GM21447 (cell line): ENCODE measurements around the gene ZNF319.

Experiments
- ATAC-seq: cut with Tn5 transposase; IDR thresholded peaks from one replicate; pipeline ENCODE4 v1.9.1; 2021; ENCODE audit not compliant: unreplicated experiment

The ZNF319 gene

DNA sequence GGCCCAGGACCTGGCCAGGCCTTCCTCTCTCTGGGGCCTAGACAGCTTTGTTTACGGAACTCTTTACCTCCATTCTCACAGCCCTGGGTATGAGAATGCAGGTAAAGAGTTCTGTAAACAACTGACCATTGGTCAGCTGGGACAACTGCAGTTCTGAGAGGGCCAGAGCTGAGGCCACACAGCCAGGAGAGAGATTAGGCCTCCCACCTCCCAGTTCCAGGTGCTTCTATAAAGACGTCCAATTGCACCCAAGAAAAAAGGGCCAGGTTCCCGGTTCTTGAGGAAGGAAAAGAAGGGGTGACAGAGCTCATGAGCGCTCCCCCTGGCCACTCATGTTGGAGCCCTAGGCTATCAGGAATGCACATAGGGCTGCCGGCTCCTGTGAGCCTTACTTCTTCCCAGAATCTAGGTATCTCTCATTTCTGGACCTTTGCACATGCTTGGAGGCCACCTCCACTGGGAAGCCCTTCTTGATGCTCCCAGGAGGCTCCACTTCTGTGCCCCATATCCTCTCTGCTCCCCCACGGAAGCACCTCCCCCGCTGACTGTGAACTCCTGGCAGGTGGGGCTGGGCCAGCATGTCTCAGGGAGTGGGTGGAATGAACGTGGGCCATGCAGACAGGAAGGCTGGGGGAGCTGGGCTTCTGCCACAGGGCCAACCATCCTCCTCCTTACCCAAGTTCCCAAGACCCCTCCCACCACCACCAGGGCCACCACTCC is 42.6 kb downstream of the ZNF319 start:
- no peak for ATAC-seq

- no peak for ATAC-seq
These were observed 43.4 kb downstream of the ZNF319 start for GRCh38 chr16:57956924-57957672.

DNA sequence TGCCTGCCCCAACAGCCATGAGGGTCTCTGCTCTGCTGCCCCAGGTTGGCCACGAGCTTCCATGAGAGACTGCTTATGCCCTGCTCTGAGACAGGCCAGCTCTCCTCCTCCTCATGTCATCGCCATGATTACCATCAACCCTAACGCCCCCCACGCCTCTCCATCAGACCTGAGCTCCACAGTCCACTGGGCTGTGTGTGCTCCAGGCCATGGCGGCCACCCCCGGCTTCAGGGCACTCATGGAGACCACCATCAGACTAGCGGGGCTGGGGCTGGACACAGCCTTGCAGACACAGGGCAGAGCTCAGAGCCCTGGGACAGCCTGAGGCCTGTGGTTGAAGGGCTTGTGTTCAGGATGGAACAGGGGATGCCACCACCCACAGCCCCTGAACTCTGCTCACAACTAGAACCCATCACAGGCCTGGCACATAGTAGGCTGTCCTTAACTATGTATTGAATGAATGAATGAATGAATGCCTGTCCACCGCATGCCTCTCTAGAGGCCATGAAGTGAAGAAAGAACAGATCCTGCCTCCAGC is 44.1 kb downstream of the ZNF319 start:
- no peak for ATAC-seq

- no peak for ATAC-seq
These were observed 44.8 kb downstream of the ZNF319 start for GRCh38 chr16:57955572-57956188.

- ATAC-seq: no peak
These were observed 46.6 kb downstream of the ZNF319 start for GRCh38 chr16:57953857-57954256.

GRCh38 chr16:57952909-57953308 is 47.6 kb downstream of the ZNF319 start:
- no peak for ATAC-seq

DNA sequence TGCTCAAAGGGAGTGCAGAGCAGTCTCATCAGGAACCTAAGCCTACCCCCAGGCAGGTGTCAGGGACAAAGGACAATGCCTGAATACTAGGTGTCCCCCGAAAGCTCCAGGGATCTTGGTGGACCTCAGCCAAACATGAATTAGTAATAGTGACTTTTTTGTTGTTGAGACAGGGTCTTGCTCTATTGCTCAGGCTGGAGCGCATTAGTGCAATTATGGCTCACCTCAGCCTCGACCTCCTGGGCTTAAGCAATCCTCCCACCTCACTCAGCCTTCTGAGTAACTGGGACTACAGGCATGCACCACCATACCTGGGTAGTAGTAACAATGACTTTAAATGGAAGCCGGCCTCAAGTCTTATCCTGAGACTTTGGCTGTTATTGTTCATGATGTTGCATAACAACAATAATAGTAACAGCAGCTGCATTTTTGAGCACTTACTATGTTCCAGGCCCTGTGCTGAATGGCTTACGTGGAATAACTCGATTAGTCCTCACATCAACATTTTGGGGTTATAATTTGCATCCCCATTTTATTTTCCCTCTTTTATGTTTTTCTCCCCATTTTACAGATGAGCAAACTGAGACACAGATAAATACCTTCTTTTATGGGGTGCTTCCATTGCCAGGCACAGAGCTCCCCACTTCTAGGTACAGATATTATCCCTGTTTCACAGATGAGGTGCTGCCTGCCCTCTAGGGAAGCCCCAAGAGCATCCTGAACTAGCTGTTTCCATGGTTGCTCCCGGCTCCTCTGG is 49.1 kb downstream of the ZNF319 start:
- no peak for ATAC-seq

- ATAC-seq: no peak
These were observed 50.1 kb downstream of the ZNF319 start for GRCh38 chr16:57950382-57950781.

GRCh38 chr16:57949595-57950238 is 50.8 kb downstream of the ZNF319 start:
- no peak for ATAC-seq

DNA sequence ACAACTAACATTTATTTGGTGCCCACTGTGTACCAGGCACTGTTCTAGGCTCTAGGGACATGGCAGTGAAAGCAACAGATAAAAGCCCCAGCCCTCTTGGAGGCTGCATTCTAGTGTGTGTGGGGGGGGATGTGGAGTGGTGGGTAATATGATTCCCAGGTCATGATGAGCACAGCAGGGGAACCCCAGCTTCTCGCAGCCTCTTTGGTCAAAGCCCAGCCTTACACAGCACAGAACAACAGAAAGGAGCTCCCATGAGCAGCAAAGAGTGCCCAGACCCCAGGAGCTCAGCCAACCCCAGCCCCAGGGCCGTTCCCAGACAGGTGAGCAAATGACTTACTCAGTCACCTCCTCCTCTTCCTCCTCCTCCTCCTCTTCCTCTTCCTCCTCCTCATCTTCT is 51.5 kb downstream of the ZNF319 start:
- ATAC-seq: no peak

- ATAC-seq: no peak
These were observed 52.4 kb downstream of the ZNF319 start for GRCh38 chr16:57948027-57948426.

DNA sequence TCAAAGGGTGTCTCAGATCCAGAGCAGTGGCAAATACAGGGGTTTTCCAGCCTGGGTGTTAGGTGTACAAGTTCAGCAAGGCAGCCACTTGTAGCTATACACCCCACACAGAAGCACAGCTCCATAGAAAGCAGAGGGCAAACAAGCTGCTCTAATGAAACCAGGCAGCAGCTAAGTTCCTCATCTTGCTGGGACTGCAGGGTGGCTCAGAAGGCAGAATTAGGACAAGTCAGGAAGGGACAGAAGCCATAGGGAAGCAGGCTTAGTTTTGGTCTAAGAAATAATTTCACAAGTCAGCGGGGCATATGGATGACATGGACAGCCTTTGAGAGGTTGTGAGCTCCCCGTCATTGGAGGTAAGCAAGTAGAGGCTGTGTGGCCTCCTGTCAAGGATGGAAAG is 53.2 kb downstream of the ZNF319 start:
- ATAC-seq: no peak

DNA sequence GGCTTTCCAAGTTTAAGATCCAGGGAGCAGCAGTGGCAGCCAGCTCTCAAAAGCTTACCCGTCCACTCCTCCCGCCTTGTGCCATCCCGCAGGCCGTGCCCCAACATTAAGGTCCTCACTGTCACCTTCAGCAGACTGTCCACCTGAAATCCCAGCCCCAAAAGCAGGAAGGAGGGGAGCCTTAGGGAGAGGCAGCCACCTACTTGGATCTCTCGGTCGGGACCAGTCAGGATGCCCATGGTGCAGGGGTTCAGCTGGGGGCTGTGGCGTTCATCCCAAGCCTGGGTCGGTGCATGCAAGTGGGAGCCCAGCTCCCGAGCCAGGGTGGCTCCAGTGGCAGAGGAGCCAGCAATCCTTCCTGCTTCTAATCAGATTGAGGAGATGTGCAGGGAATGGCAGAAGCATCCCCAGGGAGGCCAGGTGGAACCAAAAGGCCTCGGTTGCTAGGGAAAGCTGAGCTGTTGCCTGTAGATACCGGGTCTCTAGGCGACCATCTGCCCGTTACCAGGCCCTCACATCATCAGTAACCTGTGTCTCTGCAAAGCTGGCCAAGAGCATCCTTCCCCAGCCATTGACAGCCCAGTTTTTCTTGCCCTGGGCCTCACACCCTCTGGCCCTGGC is 54.2 kb downstream of the ZNF319 start:
- ATAC-seq: no peak

- no peak for ATAC-seq
These were observed 54.7 kb downstream of the ZNF319 start for GRCh38 chr16:57945740-57946138.

DNA sequence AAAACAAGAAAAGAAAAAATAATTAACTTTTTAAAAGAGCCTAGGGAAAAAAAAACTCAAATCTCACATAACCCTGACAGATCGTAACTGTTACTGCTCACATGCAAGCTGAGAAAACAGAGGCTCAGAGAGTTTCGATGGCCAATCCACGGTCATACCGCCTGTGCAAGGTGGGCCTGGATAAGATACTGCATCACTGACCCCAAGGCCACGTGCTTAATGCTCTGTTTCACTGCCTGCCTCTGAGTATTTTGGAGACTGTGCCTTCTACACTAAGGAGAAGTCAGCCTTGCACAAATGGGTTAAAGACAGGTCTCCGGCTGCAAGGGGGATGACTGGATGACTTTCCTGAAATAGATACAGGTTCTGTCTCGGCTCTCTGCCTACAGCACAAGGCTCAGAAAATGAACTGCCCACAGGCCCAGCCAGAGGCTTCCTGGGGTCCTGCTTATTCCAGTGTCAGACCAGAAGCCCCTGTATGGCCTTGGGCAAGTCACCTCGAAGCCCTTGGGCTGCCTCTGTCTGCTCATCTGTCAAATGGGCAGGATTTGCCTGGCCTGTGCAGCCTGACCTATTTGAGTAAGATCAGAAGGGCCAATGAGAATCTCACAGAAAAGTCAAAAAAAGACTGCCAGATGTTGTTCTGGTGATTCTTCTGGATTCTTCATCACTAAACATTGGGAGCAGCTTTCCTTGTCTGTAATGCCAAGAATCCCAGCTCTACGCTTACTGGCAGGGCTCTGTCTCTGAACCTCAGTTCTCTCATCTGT is 55.3 kb downstream of the ZNF319 start:
- no peak for ATAC-seq
